Endothelial cell of umbilical vein (primary cell): ENCODE results near the gene USF1. TPM values are rescaled to one million over a fixed set of nuclear protein-coding genes. Genes with fewer than 3 reads are reported as not detected.

Source experiments
- BruUV-seq: library from RNA; stranded (reverse); fragments of 400-500 nt; replicated peaks from 2 replicates; lab custom pipeline; 2021; lab: Mats Ljungman, UMichigan
- CTCF ChIA-PET: fragments of 300-600, 350-600 bp; sonication (Branson Sonifier 250); formaldehyde crosslinking; loops from one replicate; lab custom pipeline; 2021; ENCODE audit warnings: antibody characterized with exemption, inconsistent platforms; lab: Charles Lee
- POLR2A ChIA-PET: fragments of 300-600, 350-600 bp; sonication (Branson Sonifier 250); formaldehyde crosslinking; loops from one replicate; lab custom pipeline; 2021; ENCODE audit warnings: antibody characterized with exemption, inconsistent platforms; lab: Charles Lee
- DNase-seq: peaks from one replicate; pipeline ENCODE4 v3.0.0-alpha.2; 2011; ENCODE audit warnings: low read depth, low spot score
- FAIRE-seq: peaks from 2 replicates; lab custom pipeline; 2011; peaks lifted over from hg19 to GRCh38; lab: Jason Lieb, UNC
- H2AFZ ChIP-seq: 2 replicates; pipeline ENCODE4 v1.6.0; 2012; ENCODE audit warnings: low read depth, low read length, control low read depth, inconsistent platforms
- H3K27ac ChIP-seq: 2 replicates; pipeline ENCODE4 v1.5.1; 2011; ENCODE audit warnings: low read depth, mild to moderate bottlenecking, control low read depth, low read length, moderate library complexity; ENCODE audit not compliant: insufficient read depth
- H3K27me3 ChIP-seq, 2 experiments: 2 replicates each; pipeline versions ENCODE4 v1.6.0 to v1.6.1; 2011; ENCODE audit warnings: low read length in 2 of 2, mixed read lengths in 1 of 2; ENCODE audit not compliant: control insufficient read depth in 2 of 2, insufficient read depth in 2 of 2
- H3K36me3 ChIP-seq, 2 experiments: 2 replicates in 1 of 2; 3 replicates in 1 of 2; pipeline ENCODE4 v1.5.1; 2011; ENCODE audit warnings: low read length in 2 of 2, mild to moderate bottlenecking in 1 of 2, moderate library complexity in 1 of 2; ENCODE audit not compliant: control insufficient read depth in 2 of 2, insufficient read depth in 2 of 2; ENCODE audit errors: extremely low read depth in 1 of 2
- H3K4me1 ChIP-seq: 3 replicates; pipeline ENCODE4 v1.5.1; 2011; ENCODE audit warnings: mild to moderate bottlenecking, low read length; ENCODE audit not compliant: control insufficient read depth, insufficient read depth; ENCODE audit errors: extremely low read depth
- H3K4me2 ChIP-seq: 2 replicates; pipeline ENCODE4 v1.6.1; 2011; ENCODE audit warnings: low read length, control low read depth, mixed read lengths; ENCODE audit not compliant: insufficient read depth
- H3K4me3 ChIP-seq, 3 experiments: fragments of 200-600 bp in 1 of 3; sonication (generic), shearing (Covaris generic) in 1 of 3; replicated peaks in 1 of 3; 2 replicates each; pipeline ENCODE4 v1.5.1; 2011 to 2016; ENCODE audit warnings: control low read depth in 3 of 3, low read length in 3 of 3, mild to moderate bottlenecking in 2 of 3, inconsistent platforms in 1 of 3, low read depth in 1 of 3, moderate library complexity in 1 of 3; ENCODE audit not compliant: insufficient read depth in 1 of 3
- H3K79me2 ChIP-seq: 2 replicates; pipeline ENCODE4 v1.6.0; 2012; ENCODE audit warnings: low read length, inconsistent platforms; ENCODE audit not compliant: control insufficient read depth, insufficient read depth
- H3K9ac ChIP-seq: replicated peaks from 2 replicates; pipeline ENCODE3; 2011; ENCODE audit warnings: low read length, control low read depth; ENCODE audit not compliant: insufficient read depth; ENCODE audit errors: extremely low read depth
- H3K9me1 ChIP-seq: replicated peaks from 3 replicates; pipeline ENCODE4 v1.6.0; 2011; ENCODE audit warnings: mild to moderate bottlenecking, low read length; ENCODE audit not compliant: control insufficient read depth, insufficient read depth; ENCODE audit errors: extremely low read depth
- H3K9me3 ChIP-seq: replicated peaks from 2 replicates; pipeline ENCODE4 v1.5.1; 2012; ENCODE audit warnings: low read length, inconsistent platforms; ENCODE audit not compliant: control insufficient read depth, insufficient read depth
- H4K20me1 ChIP-seq: replicated peaks from 2 replicates; pipeline ENCODE3; 2011; ENCODE audit warnings: mild to moderate bottlenecking, low read length; ENCODE audit not compliant: control insufficient read depth, insufficient read depth; ENCODE audit errors: extremely low read depth
- EZH2 ChIP-seq: IDR thresholded peaks from 2 replicates; pipeline ENCODE4 v1.6.1; 2012; ENCODE audit warnings: borderline replicate concordance, low read depth, mild to moderate bottlenecking, moderate library complexity, low read length, inconsistent platforms; ENCODE audit not compliant: severe bottlenecking
- FOS ChIP-seq: IDR thresholded peaks from 2 replicates; pipeline ENCODE4 v1.6.1; 2011; ENCODE audit warnings: mild to moderate bottlenecking, low read length, moderate library complexity, borderline replicate concordance; ENCODE audit not compliant: insufficient read depth
- JUN ChIP-seq: IDR thresholded peaks from 2 replicates; pipeline ENCODE4 v1.6.1; 2011; ENCODE audit warnings: borderline replicate concordance, low read depth; ENCODE audit not compliant: insufficient read length, insufficient read depth
- MYC ChIP-seq: IDR thresholded peaks from one replicate; pipeline ENCODE4 v1.6.1; 2011; ENCODE audit warnings: mild to moderate bottlenecking, low read depth, low read length
- POLR2A ChIP-seq: IDR thresholded peaks from 2 replicates; pipeline ENCODE4 v1.6.1; 2012; ENCODE audit warnings: low read depth, mild to moderate bottlenecking, control low read depth, low read length
- POLR2AphosphoS5 ChIP-seq: IDR thresholded peaks from 2 replicates; pipeline ENCODE4 v1.6.1; 2012; ENCODE audit warnings: low read depth, mild to moderate bottlenecking, control low read depth, low read length, moderate library complexity; ENCODE audit not compliant: insufficient read depth
- dilution Hi-C: fragments of 300-500 bp; cut with MboI; formaldehyde crosslinking; loops from one replicate; pipeline ENCODE4 v1.15.0; 2019; ENCODE audit warnings: low sequenced_read_pairs; ENCODE audit not compliant: extremely low pct_ligation_motif_present
- intact Hi-C: fragments of 100-400 bp; cut with micrococcal nuclease; formaldehyde crosslinking; loops from one replicate; pipeline ENCODE4 v1.10.0; 2022
- polyA plus RNA-seq, 4 experiments: library from polyadenylated mRNA; depleted of rRNA in 3 of 4; stranded (reverse) in 3 of 4; unstranded in 1 of 4; fragments of >200 nt; gene quantifications; 2 replicates each; pipeline versions ENCODE4 v1.2.1 to v1.2.3, GENCODE V29; 2011 to 2012; ENCODE audit warnings: missing spikeins in 1 of 4
- total RNA-seq: library from RNA; stranded (reverse); gene quantifications from 2 replicates; pipeline ENCODE4 v1.2.3, GENCODE V29; 2021
- TF ChIP-seq, protein P1 (sequence below): IDR thresholded peaks from 2 replicates; pipeline ENCODE4 v1.6.1; 2011; ENCODE audit not compliant: insufficient read depth, insufficient read length

The USF1 gene
- total and polyA plus RNA-seq, 2 donors (not counting 3 experiments of a cell fraction or from before 2014, with no cell fraction given): 53.4 to 56.7 TPM

DNA sequence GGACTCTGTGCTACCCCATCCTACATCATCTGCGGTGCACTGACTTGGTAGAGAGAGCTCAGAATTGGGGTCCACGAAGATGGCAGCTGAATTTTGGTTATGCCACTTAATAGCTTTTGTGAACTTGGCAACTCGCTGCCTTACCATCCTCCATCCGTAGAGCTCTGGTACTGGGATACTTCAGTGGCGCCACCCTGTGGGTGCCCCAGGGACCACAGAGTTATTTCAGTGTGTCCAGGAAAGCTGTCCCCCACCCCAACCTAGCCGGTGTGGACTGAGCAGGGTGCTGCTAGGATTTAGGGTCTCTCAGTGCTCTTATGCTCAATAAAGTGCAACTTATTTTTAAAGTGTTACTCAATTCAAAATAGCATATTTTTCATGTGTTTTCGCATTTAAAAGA is 9.0 kb upstream of the USF1 start:
- DNase-seq (no peak), FAIRE-seq (no peak)
- intact Hi-C loops: loop anchor here (10.0 kb wide), 1 partner anchor 730 kb away; no protein-coding TSS in a partner anchor
- POLR2A ChIA-PET: no interaction called here
- TF ChIP-seq FOS: no peak
- no peak for TF ChIP-seq MYC
- TF ChIP-seq POLR2A: no peak
- TF ChIP-seq EZH2: no peak
- no peak for TF ChIP-seq JUN
- Histone ChIP-seq H3K27ac (no peak overlapping the region), H3K9ac (no peak overlapping the region), H3K9me3 (no peaks in the 10 kb centered on the region), H4K20me1 (no peaks in the 10 kb centered on the region), H3K4me3 (no peak overlapping the region), H3K4me1 (no peaks in the 10 kb centered on the region), H3K36me3 (no peaks in the 10 kb centered on the region), H2AFZ (no peak overlapping the region), H3K27me3 (no peaks in the 10 kb centered on the region), H3K4me2 (no peak overlapping the region), H3K79me2 (no peaks in the 10 kb centered on the region), H3K9me1 (no peaks in the 10 kb centered on the region)
- no TSS peak for BruUV-seq
- dilution Hi-C loops: no loop called here
- CTCF ChIA-PET: interaction anchor here (0.7 to 2.3 kb wide), 6 partner anchors 9 to 65 kb away, joined by 3 to 11 read pairs (median 3); no protein-coding TSS in a partner anchor

DNA sequence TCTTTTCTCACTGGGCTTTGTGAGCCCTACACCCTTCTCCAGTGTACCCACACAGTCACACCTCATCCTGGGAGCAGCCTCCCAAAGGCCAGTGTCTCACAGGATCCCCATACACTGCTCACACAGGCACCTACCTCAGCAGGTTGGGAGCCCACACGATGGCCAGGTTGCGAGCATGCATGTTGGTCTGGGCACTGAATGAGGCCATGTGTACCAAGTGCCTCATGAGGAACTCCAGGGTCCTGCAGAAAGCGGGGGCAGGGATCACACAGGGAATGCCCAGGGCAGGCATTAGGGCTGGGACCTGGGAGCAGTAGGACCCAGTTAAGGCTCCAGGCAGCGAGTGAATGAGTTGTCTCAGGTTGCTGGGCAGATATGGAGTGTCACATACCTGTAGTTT is 8.5 kb upstream of the USF1 start:
- DNase-seq: no peak
- ChIA-PET POLR2A (no interaction called here), CTCF (interaction anchor here (0.9 to 2.3 kb wide), 4 partner anchors 9 to 64 kb away, joined by 3 to 11 read pairs (median 6); no protein-coding TSS in a partner anchor)
- no peak overlapping the region for H2AFZ ChIP-seq
- H3K9me1 ChIP-seq: no peaks in the 10 kb centered on the region
- no peaks in the 10 kb centered on the region for H3K9me3 ChIP-seq
- no peaks in the 10 kb centered on the region for H3K27me3 ChIP-seq
- BruUV-seq: no TSS peak
- H3K4me2 ChIP-seq: no peak overlapping the region
- no peaks in the 10 kb centered on the region for H3K4me1 ChIP-seq
- H3K79me2 ChIP-seq: no peaks in the 10 kb centered on the region
- no peak for FAIRE-seq
- dilution Hi-C loops: no loop called here
- no peak overlapping the region for H3K9ac ChIP-seq
- no peaks in the 10 kb centered on the region for H3K36me3 ChIP-seq
- no peaks in the 10 kb centered on the region for H4K20me1 ChIP-seq
- intact Hi-C loops: loop anchor here (10.0 kb wide), 1 partner anchor 729 kb away; no protein-coding TSS in a partner anchor
- TF ChIP-seq FOS (no peak), EZH2 (no peak), JUN (no peak), POLR2AphosphoS5 (no peak), POLR2A (no peak)
- TF ChIP-seq, protein P1, sequence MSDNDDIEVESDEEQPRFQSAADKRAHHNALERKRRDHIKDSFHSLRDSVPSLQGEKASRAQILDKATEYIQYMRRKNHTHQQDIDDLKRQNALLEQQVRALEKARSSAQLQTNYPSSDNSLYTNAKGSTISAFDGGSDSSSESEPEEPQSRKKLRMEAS: no peak
- no peak overlapping the region for H3K4me3 ChIP-seq
- H3K27ac ChIP-seq: no peak overlapping the region
